Ishikawa (cell line): Measurements from ENCODE around the gene CXCL6.

Source experiments
- CEBPB ChIP-seq: IDR thresholded peaks from 2 replicates; pipeline ENCODE4 v1.6.1; 2012
- CREB1 ChIP-seq: IDR thresholded peaks from 2 replicates; pipeline ENCODE4 v1.6.1; 2012; ENCODE audit warnings: low read depth
- EGR1 ChIP-seq: IDR thresholded peaks from 2 replicates; pipeline ENCODE4 v1.6.1; 2012
- EP300 ChIP-seq: IDR thresholded peaks from 2 replicates; pipeline ENCODE4 v1.6.1; 2012; ENCODE audit warnings: borderline replicate concordance
- FOXM1 ChIP-seq: IDR thresholded peaks from 2 replicates; pipeline ENCODE4 v1.6.1; 2012; ENCODE audit warnings: low read depth, borderline replicate concordance
- MAX ChIP-seq: IDR thresholded peaks from 2 replicates; pipeline ENCODE4 v1.6.1; 2012
- NFIC ChIP-seq: IDR thresholded peaks from 2 replicates; pipeline ENCODE4 v1.6.1; 2012
- RAD21 ChIP-seq: IDR thresholded peaks from 2 replicates; pipeline ENCODE4 v1.6.1; 2012; ENCODE audit warnings: low read depth
- REST ChIP-seq: IDR thresholded peaks from 2 replicates; pipeline ENCODE4 v1.6.1; 2012; ENCODE audit warnings: low read depth, mild to moderate bottlenecking
- TAF1 ChIP-seq: IDR thresholded peaks from 2 replicates; pipeline ENCODE4 v1.6.1; 2012; ENCODE audit warnings: low read depth, mild to moderate bottlenecking
- TCF12 ChIP-seq: IDR thresholded peaks from 2 replicates; pipeline ENCODE4 v1.6.1; 2012; ENCODE audit warnings: low read depth
- TEAD4 ChIP-seq: IDR thresholded peaks from 2 replicates; pipeline ENCODE4 v1.6.1; 2012
- USF1 ChIP-seq: IDR thresholded peaks from 2 replicates; pipeline ENCODE4 v1.6.1; 2012
- YY1 ChIP-seq: IDR thresholded peaks from 2 replicates; pipeline ENCODE4 v1.6.1; 2012; ENCODE audit warnings: low read depth
- ZBTB7A ChIP-seq: IDR thresholded peaks from 2 replicates; pipeline ENCODE4 v1.6.1; 2012; ENCODE audit warnings: low read depth

CXCL6 gene

GRCh38 chr4:73814679-73815078 lies 21.8 kb upstream of the CXCL6 start:
- TF ChIP-seq EP300 (no peak), EGR1 (no peak), FOXM1 (no peak), REST (no peak), CREB1 (no peak), TAF1 (no peak), TEAD4 (no peak)

GRCh38 chr4:73815145-73815544 lies 21.3 kb upstream of the CXCL6 start:
- TF ChIP-seq USF1, result no peak
- no peak for TF ChIP-seq YY1
- TF ChIP-seq TAF1, result no peak
- TF ChIP-seq TEAD4, result no peak
- no peak for TF ChIP-seq MAX
- TF ChIP-seq CREB1, result no peak
- TF ChIP-seq EGR1, result no peak
- TF ChIP-seq ZBTB7A, result no peak
- TF ChIP-seq CEBPB, result no peak
- TF ChIP-seq FOXM1, result no peak
- no peak for TF ChIP-seq REST
- no peak for TF ChIP-seq TCF12
- TF ChIP-seq NFIC, result no peak
- TF ChIP-seq RAD21, result no peak
- TF ChIP-seq EP300, result no peak

GRCh38 chr4:73816814-73817213 lies 19.7 kb upstream of the CXCL6 start:
- no peak for TF ChIP-seq TAF1
- no peak for TF ChIP-seq TEAD4
- TF ChIP-seq CEBPB, result no peak
- TF ChIP-seq MAX, result no peak
- TF ChIP-seq REST, result no peak
- TF ChIP-seq ZBTB7A, result no peak
- TF ChIP-seq EGR1, result no peak
- no peak for TF ChIP-seq CREB1

GRCh38 chr4:73817341-73817740 lies 19.1 kb upstream of the CXCL6 start:
- TF ChIP-seq ZBTB7A (no peak), REST (peak; percentile 82)
